Liver (tissue), 9 donors: ENCODE results near the gene ATP13A5. TPM values are rescaled to one million over a fixed set of nuclear protein-coding genes. Genes with fewer than 3 reads are reported as not detected.

Experiments used
- DNase-seq: peaks from one replicate; pipeline ENCODE4 v3.0.0-alpha.2; 2017; ENCODE audit warnings: low spot score
- H3K27ac ChIP-seq, 2 donors: one replicate each; pipeline ENCODE4 v1.7.0; 2013; ENCODE audit warnings: inconsistent platforms in 2 of 2, low read length in 2 of 2, control low read depth in 1 of 2, low read depth in 1 of 2, mild to moderate bottlenecking in 1 of 2
- H3K27me3 ChIP-seq, 4 donors: one replicate each; pipeline versions ENCODE4 v1.6.1 to v1.7.0; 2013; ENCODE audit warnings: low read length in 3 of 4, inconsistent platforms in 1 of 4, mild to moderate bottlenecking in 1 of 4, moderate library complexity in 1 of 4; ENCODE audit not compliant: control insufficient read depth in 4 of 4, insufficient read depth in 4 of 4
- H3K36me3 ChIP-seq, 4 donors: one replicate each; pipeline versions ENCODE4 v1.6.1 to v1.7.0; 2013; ENCODE audit warnings: low read length in 3 of 4, mild to moderate bottlenecking in 3 of 4, low read depth in 1 of 4, moderate library complexity in 1 of 4; ENCODE audit not compliant: control insufficient read depth in 4 of 4, insufficient read depth in 3 of 4
- H3K4me1 ChIP-seq, 4 donors: one replicate each; pipeline versions ENCODE4 v1.6.1 to v1.7.0; 2013; ENCODE audit warnings: low read length in 3 of 4, mild to moderate bottlenecking in 3 of 4, moderate library complexity in 1 of 4; ENCODE audit not compliant: control insufficient read depth in 4 of 4, insufficient read depth in 4 of 4
- H3K4me3 ChIP-seq, 3 donors: one replicate each; pipeline versions ENCODE4 v1.6.1 to v1.7.0; 2013; ENCODE audit warnings: low read length in 3 of 3, control low read depth in 1 of 3, low read depth in 1 of 3, mild to moderate bottlenecking in 1 of 3
- H3K9ac ChIP-seq, 2 donors: one replicate each; pipeline ENCODE4 v1.7.0; 2013; ENCODE audit warnings: low read length in 2 of 2, mild to moderate bottlenecking in 2 of 2, moderate library complexity in 2 of 2, control low read depth in 1 of 2, low read depth in 1 of 2
- H3K9me3 ChIP-seq, 4 donors: one replicate each; pipeline versions ENCODE4 v1.6.1 to v1.7.0; 2013; ENCODE audit warnings: low read length in 3 of 4; ENCODE audit not compliant: control insufficient read depth in 4 of 4
- EGR1 ChIP-seq, 2 donors: IDR thresholded peaks; 2 replicates each; pipeline ENCODE4 v1.6.1; 2016 to 2018; ENCODE audit warnings: antibody characterized with exemption in 2 of 2, low read depth in 2 of 2
- FOXA1 ChIP-seq: IDR thresholded peaks from 2 replicates; pipeline ENCODE4 v1.6.1; 2016; ENCODE audit warnings: antibody characterized with exemption
- FOXA2 ChIP-seq: IDR thresholded peaks from 2 replicates; pipeline ENCODE4 v1.6.1; 2016; ENCODE audit warnings: antibody characterized with exemption
- GABPA ChIP-seq, 2 donors: IDR thresholded peaks in 1 of 2; conservative IDR thresholded peaks in 1 of 2; 2 replicates each; pipeline ENCODE4 v1.6.1; 2016; ENCODE audit warnings: antibody characterized with exemption in 2 of 2, mild to moderate bottlenecking in 1 of 2, moderate library complexity in 1 of 2
- HNF4A ChIP-seq, 2 donors: conservative IDR thresholded peaks; 2 replicates each; pipeline ENCODE4 v1.6.1; 2016; ENCODE audit warnings: antibody characterized with exemption in 2 of 2, mild to moderate bottlenecking in 2 of 2
- HNF4G ChIP-seq: IDR thresholded peaks from 2 replicates; pipeline ENCODE4 v1.6.1; 2016; ENCODE audit warnings: antibody characterized with exemption
- NR2F2 ChIP-seq: IDR thresholded peaks from 2 replicates; pipeline ENCODE4 v1.6.1; 2016; ENCODE audit warnings: antibody characterized with exemption
- RAD21 ChIP-seq, 2 donors: IDR thresholded peaks; 2 replicates each; pipeline ENCODE4 v1.6.1; 2016; ENCODE audit warnings: antibody characterized with exemption in 2 of 2, mild to moderate bottlenecking in 2 of 2
- RXRA ChIP-seq, 2 donors: IDR thresholded peaks; 2 replicates each; pipeline ENCODE4 v1.6.1; 2017 to 2018; ENCODE audit warnings: antibody characterized with exemption in 2 of 2, mild to moderate bottlenecking in 1 of 2
- SP1 ChIP-seq: IDR thresholded peaks from 2 replicates; pipeline ENCODE4 v1.6.1; 2018; ENCODE audit warnings: antibody characterized with exemption, mild to moderate bottlenecking
- TAF1 ChIP-seq: conservative IDR thresholded peaks from 2 replicates; pipeline ENCODE4 v1.6.1; 2016; ENCODE audit warnings: antibody characterized with exemption, mild to moderate bottlenecking
- YY1 ChIP-seq: IDR thresholded peaks from 2 replicates; pipeline ENCODE4 v1.6.1; 2016; ENCODE audit warnings: antibody characterized with exemption, mild to moderate bottlenecking
- WGBS: extraction: QIAGEN DNeasy Blood & Tissue Kit; methylation state at CpG from one replicate; pipeline ENCODE4 v1.1.7; 2013; 5-methylcytosine and 5-hydroxymethylcytosine counted together
- polyA plus RNA-seq, 2 donors: library from polyadenylated mRNA; stranded (reverse) in 1 of 2; unstranded in 1 of 2; fragments of 200-250 nt in 1 of 2; fragments of >200 nt in 1 of 2; fragmentation: Nextera tagmentation in 1 of 2; extraction: Ambion mirVana in 1 of 2; gene quantifications; one replicate each; pipeline versions ENCODE4 v1.2.1 to v1.2.3, GENCODE V29; 2013 to 2015
- total RNA-seq, 2 donors: library from RNA; depleted of rRNA; stranded (reverse); fragments of >200 nt; gene quantifications; one replicate each; pipeline ENCODE4 v1.2.3, GENCODE V29; 2014
- TF ChIP-seq, protein P1 (sequence below): IDR thresholded peaks from 2 replicates; pipeline ENCODE4 v1.6.1; 2016; ENCODE audit warnings: antibody characterized with exemption, mild to moderate bottlenecking
- TF ChIP-seq, protein P2 (sequence below): fragments of 150-350 bp; IDR thresholded peaks from 2 replicates; pipeline ENCODE4 v1.5.1; 2017; ENCODE audit warnings: improper control_type of control experiment, low read depth, low read length; ENCODE audit not compliant: missing input control
- TF ChIP-seq, protein P3 (sequence below): IDR thresholded peaks from 2 replicates; pipeline ENCODE4 v1.6.1; 2016; ENCODE audit warnings: antibody characterized with exemption
- donor health status: healthy.
- donor health status: healthy.
- donor health status: healthy.
- donor health status: healthy.
- donor health status: healthy.

The ATP13A5 gene
- total and polyA plus RNA-seq, 4 donors: 0.21 TPM; not detected in 3

GRCh38 chr3:193295985-193296384 lies 82.6 kb downstream of the ATP13A5 start (continued):
- TF ChIP-seq, protein P1, sequence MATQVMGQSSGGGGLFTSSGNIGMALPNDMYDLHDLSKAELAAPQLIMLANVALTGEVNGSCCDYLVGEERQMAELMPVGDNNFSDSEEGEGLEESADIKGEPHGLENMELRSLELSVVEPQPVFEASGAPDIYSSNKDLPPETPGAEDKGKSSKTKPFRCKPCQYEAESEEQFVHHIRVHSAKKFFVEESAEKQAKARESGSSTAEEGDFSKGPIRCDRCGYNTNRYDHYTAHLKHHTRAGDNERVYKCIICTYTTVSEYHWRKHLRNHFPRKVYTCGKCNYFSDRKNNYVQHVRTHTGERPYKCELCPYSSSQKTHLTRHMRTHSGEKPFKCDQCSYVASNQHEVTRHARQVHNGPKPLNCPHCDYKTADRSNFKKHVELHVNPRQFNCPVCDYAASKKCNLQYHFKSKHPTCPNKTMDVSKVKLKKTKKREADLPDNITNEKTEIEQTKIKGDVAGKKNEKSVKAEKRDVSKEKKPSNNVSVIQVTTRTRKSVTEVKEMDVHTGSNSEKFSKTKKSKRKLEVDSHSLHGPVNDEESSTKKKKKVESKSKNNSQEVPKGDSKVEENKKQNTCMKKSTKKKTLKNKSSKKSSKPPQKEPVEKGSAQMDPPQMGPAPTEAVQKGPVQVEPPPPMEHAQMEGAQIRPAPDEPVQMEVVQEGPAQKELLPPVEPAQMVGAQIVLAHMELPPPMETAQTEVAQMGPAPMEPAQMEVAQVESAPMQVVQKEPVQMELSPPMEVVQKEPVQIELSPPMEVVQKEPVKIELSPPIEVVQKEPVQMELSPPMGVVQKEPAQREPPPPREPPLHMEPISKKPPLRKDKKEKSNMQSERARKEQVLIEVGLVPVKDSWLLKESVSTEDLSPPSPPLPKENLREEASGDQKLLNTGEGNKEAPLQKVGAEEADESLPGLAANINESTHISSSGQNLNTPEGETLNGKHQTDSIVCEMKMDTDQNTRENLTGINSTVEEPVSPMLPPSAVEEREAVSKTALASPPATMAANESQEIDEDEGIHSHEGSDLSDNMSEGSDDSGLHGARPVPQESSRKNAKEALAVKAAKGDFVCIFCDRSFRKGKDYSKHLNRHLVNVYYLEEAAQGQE: no peak
- no peak for TF ChIP-seq HNF4G

DNA sequence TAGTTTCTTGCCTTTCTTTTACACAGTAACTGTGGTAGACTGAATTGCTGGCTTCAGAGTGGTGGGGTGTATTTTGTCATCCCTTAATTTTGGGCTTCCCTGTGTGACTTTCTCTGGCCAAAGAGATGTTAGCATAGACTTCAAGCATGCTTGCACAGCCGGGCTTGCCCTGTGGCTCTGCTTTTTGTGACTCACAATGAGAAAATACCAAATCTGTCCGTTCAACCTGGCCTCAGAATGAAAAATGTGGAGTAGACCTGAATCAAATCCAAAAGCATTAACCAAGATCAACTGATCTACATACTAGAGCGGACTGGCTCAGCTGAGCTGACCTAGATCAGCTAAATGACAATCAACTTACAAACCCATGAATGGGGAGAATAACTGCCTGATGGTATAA lies 86.2 kb downstream of the ATP13A5 start:
- H3K4me1 ChIP-seq: no peaks in the 10 kb centered on the region
- no peak for DNase-seq
- WGBS: 63% methylated on average over 3 of the region's 3 CpGs
- H3K27me3 ChIP-seq: no peaks in the 10 kb centered on the region
- H3K9me3 ChIP-seq: peaks cover 2 to 11% (median 8%) of the 10 kb centered on the region in 4 donors
- no peak overlapping the region for H3K9ac ChIP-seq
- no peak overlapping the region for H3K4me3 ChIP-seq
- no peaks in the 10 kb centered on the region for H3K36me3 ChIP-seq
- TF ChIP-seq FOXA2 (no peak), FOXA1 (no peak), RXRA (IDR thresholded peaks at IDR 0.05) (no peak), RAD21 (IDR thresholded peaks at IDR 0.05) (no peak), SP1 (no peak), NR2F2 (no peak), HNF4G (no peak), YY1 (no peak), TAF1 (no peak), HNF4A (conservative IDR thresholded peaks at IDR 0.05) (no peak), EGR1 (IDR thresholded peaks at IDR 0.05; ENCODE audit: low read depth in 2 of 2) (no peak), GABPA (IDR thresholded peaks at IDR 0.05 in 1 of 2, conservative IDR thresholded peaks at IDR 0.05 in 1 of 2) (no peak)
- TF ChIP-seq, protein P2, sequence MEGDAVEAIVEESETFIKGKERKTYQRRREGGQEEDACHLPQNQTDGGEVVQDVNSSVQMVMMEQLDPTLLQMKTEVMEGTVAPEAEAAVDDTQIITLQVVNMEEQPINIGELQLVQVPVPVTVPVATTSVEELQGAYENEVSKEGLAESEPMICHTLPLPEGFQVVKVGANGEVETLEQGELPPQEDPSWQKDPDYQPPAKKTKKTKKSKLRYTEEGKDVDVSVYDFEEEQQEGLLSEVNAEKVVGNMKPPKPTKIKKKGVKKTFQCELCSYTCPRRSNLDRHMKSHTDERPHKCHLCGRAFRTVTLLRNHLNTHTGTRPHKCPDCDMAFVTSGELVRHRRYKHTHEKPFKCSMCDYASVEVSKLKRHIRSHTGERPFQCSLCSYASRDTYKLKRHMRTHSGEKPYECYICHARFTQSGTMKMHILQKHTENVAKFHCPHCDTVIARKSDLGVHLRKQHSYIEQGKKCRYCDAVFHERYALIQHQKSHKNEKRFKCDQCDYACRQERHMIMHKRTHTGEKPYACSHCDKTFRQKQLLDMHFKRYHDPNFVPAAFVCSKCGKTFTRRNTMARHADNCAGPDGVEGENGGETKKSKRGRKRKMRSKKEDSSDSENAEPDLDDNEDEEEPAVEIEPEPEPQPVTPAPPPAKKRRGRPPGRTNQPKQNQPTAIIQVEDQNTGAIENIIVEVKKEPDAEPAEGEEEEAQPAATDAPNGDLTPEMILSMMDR: no peak
- TF ChIP-seq, protein P3, sequence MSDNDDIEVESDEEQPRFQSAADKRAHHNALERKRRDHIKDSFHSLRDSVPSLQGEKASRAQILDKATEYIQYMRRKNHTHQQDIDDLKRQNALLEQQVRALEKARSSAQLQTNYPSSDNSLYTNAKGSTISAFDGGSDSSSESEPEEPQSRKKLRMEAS: no peak
- TF ChIP-seq, protein P1: no peak
- H3K27ac ChIP-seq: no peak overlapping the region
